H7 (cell line): ENCODE results near the gene AKNAD1. TPM values are rescaled to one million over a fixed set of nuclear protein-coding genes. Genes with fewer than 3 reads are reported as not detected.
"Not testable (repeated sequence)": the region's sequence is repeated elsewhere in the genome, so short reads cannot be mapped to it uniquely, and the experiment has no call there.

Source experiments
- DNase-seq: peaks from one replicate; pipeline ENCODE4 v3.0.0; 2012
- H3K27me3 ChIP-seq: 2 replicates; pipeline ENCODE4 v1.6.0; 2011; ENCODE audit warnings: mild to moderate bottlenecking, low read length; ENCODE audit not compliant: control insufficient read depth, insufficient read depth
- H3K36me3 ChIP-seq: replicated peaks from 2 replicates; pipeline ENCODE4 v1.5.1; 2011; ENCODE audit warnings: low read length; ENCODE audit not compliant: control insufficient read depth, insufficient read depth
- H3K4me3 ChIP-seq: 2 replicates; pipeline ENCODE4 v1.5.1; 2011; ENCODE audit warnings: low read depth, mild to moderate bottlenecking, control low read depth, low read length, moderate library complexity; ENCODE audit not compliant: insufficient read depth
- total RNA-seq: library from RNA; depleted of rRNA; stranded (reverse); fragments of >200 nt; shearing (Covaris generic); gene quantifications from 2 replicates; pipeline ENCODE4 v1.2.3, GENCODE V29; 2014; rRNA removed

Gene AKNAD1
- total RNA-seq, 1 experiment from 2014 or later = not detected

GRCh38 chr1:108801101-108801500 lies 55.8 kb downstream of the AKNAD1 start:
- Histone ChIP-seq H3K36me3 (no peaks in the 10 kb centered on the region), H3K27me3 (no peaks in the 10 kb centered on the region), H3K4me3 (no peak overlapping the region)
- DNase-seq = no peak

GRCh38 chr1:108799001-108799400 lies 57.9 kb downstream of the AKNAD1 start:
- DNase-seq = no peak
- peaks cover 5% of the 10 kb centered on the region for H3K36me3 ChIP-seq
- H3K4me3 ChIP-seq = no peak overlapping the region
- H3K27me3 ChIP-seq = no peaks in the 10 kb centered on the region

GRCh38 chr1:108792420-108792819 lies 64.5 kb downstream of the AKNAD1 start:
- no peak for DNase-seq
- Histone ChIP-seq H3K4me3 (no peak overlapping the region), H3K27me3 (no peaks in the 10 kb centered on the region), H3K36me3 (peaks cover 6% of the 10 kb centered on the region)

GRCh38 chr1:108791790-108792189 lies 65.1 kb downstream of the AKNAD1 start:
- H3K27me3 ChIP-seq = no peaks in the 10 kb centered on the region
- H3K36me3 ChIP-seq = peaks cover 6% of the 10 kb centered on the region
- DNase-seq = no peak
- no peak overlapping the region for H3K4me3 ChIP-seq

- no peak for DNase-seq
- Histone ChIP-seq H3K36me3 (peaks cover 3% of the 10 kb centered on the region), H3K4me3 (no peak overlapping the region), H3K27me3 (no peaks in the 10 kb centered on the region)
These were observed 71.0 kb downstream of the AKNAD1 start for GRCh38 chr1:108785880-108786279.

- H3K36me3 ChIP-seq = peaks cover 3% of the 10 kb centered on the region
- H3K27me3 ChIP-seq = no peaks in the 10 kb centered on the region
- H3K4me3 ChIP-seq = no peak overlapping the region
- DNase-seq = no peak
These were observed 71.6 kb downstream of the AKNAD1 start for GRCh38 chr1:108785264-108785663.

GRCh38 chr1:108781575-108781944 lies 75.3 kb downstream of the AKNAD1 start:
- not testable (repeated sequence) for DNase-seq, H3K36me3 ChIP-seq, H3K27me3 ChIP-seq, H3K4me3 ChIP-seq

- Histone ChIP-seq H3K4me3 (no peak overlapping the region), H3K36me3 (peaks cover 3% of the 10 kb centered on the region), H3K27me3 (no peaks in the 10 kb centered on the region)
- DNase-seq = no peak
These were observed 75.8 kb downstream of the AKNAD1 start for GRCh38 chr1:108780937-108781574.

GRCh38 chr1:108779455-108779854 lies 77.4 kb downstream of the AKNAD1 start:
- Histone ChIP-seq H3K36me3 (no peaks in the 10 kb centered on the region; the same call in none of the 2 replicates), H3K27me3 (no peaks in the 10 kb centered on the region), H3K4me3 (no peak overlapping the region)
- no peak for DNase-seq

- DNase-seq = no peak
- H3K27me3 ChIP-seq = no peaks in the 10 kb centered on the region
- H3K4me3 ChIP-seq = no peak overlapping the region
- H3K36me3 ChIP-seq = peaks cover 3% of the 10 kb centered on the region
These were observed 79.1 kb downstream of the AKNAD1 start for GRCh38 chr1:108777839-108778238.

GRCh38 chr1:108767708-108768107 lies 89.2 kb downstream of the AKNAD1 start:
- peaks cover under 1% of the 10 kb centered on the region for H3K36me3 ChIP-seq
- no peaks in the 10 kb centered on the region for H3K27me3 ChIP-seq
- DNase-seq = no peak
- H3K4me3 ChIP-seq = no peak overlapping the region

- Histone ChIP-seq H3K36me3 (peaks cover 3% of the 10 kb centered on the region), H3K4me3 (no peak overlapping the region), H3K27me3 (no peaks in the 10 kb centered on the region)
- no peak for DNase-seq
These were observed 89.8 kb downstream of the AKNAD1 start for GRCh38 chr1:108767115-108767514.

Other genes starting within 250 kb of the AKNAD1 start
- 17.5 and 18.0 TPM in 2 replicates for gene HENMT1, start 196.0 kb downstream of the AKNAD1 start, total RNA-seq
- gene PRPF38B, start 164.8 kb downstream of the AKNAD1 start, total RNA-seq = 31.9 and 41.3 TPM in 2 replicates
- 0.03 and 0.33 TPM in 2 replicates for gene FNDC7, start 144.2 kb downstream of the AKNAD1 start, total RNA-seq
- 31.0 and 45.7 TPM in 2 replicates for gene STXBP3, start 110.4 kb downstream of the AKNAD1 start, total RNA-seq
- gene GPSM2, start 19.9 kb upstream of the AKNAD1 start, total RNA-seq = 31.2 and 34.5 TPM in 2 replicates
- 24.5 and 41.3 TPM in 2 replicates for gene CLCC1, start 106.4 kb upstream of the AKNAD1 start, total RNA-seq
- gene WDR47, start 185.0 kb upstream of the AKNAD1 start, total RNA-seq = 8.0 and 8.4 TPM in 2 replicates
- 45.1 and 45.2 TPM in 2 replicates for gene TAF13, start 218.9 kb upstream of the AKNAD1 start, total RNA-seq
- gene TMEM167B, start 233.7 kb upstream of the AKNAD1 start, total RNA-seq = 21.6 and 26.3 TPM in 2 replicates